Peyer's patch (tissue), 4 donors: ENCODE results near the gene MECR.

Experiments used
- POLR2A ChIP-seq, 2 donors: fragments of 450-650 bp; IDR thresholded peaks; one replicate each; pipeline ENCODE4 v1.5.1; 2017; ENCODE audit warnings: antibody characterized with exemption in 2 of 2, mild to moderate bottlenecking in 2 of 2, moderate library complexity in 2 of 2
- TF ChIP-seq, protein P1 (sequence below), 6 experiments: fragments of 450-650 bp in 4 of 6; fragments of 200-600 bp in 2 of 6; sonication (generic) in 1 of 6; IDR thresholded peaks; one replicate each; pipeline ENCODE4 v1.5.1; 2017 to 2019; ENCODE audit warnings: antibody characterized with exemption in 6 of 6, mild to moderate bottlenecking in 3 of 6, moderate library complexity in 1 of 6

DNA sequence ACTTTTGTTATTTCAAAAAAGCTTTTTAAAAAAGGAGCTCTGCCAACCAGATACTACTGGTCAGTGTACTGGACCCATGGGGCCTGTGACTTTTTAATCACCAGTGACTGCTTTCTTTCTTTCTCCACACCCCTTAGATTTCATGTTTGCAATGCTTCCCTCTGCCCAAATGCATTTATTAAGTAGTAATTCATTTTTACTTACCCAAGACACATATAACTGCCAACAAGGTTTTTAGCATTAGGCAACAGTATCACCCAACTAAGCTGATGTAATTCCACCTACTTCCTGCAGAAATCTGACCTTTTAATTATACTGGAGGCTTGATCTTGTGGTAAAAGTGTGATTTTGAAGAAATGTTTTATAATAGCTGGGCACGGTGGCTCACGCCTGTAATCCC is 12.5 kb downstream of the MECR start:
- TF ChIP-seq, protein P1, sequence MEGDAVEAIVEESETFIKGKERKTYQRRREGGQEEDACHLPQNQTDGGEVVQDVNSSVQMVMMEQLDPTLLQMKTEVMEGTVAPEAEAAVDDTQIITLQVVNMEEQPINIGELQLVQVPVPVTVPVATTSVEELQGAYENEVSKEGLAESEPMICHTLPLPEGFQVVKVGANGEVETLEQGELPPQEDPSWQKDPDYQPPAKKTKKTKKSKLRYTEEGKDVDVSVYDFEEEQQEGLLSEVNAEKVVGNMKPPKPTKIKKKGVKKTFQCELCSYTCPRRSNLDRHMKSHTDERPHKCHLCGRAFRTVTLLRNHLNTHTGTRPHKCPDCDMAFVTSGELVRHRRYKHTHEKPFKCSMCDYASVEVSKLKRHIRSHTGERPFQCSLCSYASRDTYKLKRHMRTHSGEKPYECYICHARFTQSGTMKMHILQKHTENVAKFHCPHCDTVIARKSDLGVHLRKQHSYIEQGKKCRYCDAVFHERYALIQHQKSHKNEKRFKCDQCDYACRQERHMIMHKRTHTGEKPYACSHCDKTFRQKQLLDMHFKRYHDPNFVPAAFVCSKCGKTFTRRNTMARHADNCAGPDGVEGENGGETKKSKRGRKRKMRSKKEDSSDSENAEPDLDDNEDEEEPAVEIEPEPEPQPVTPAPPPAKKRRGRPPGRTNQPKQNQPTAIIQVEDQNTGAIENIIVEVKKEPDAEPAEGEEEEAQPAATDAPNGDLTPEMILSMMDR (IDR thresholded peaks at IDR 0.05): no peak
- TF ChIP-seq POLR2A (IDR thresholded peaks at IDR 0.05): no peak
